T-helper 2 cell treated with Interferon-gamma antibody and Interleukin-4, amounts not matched to agents 5 μg/mL and 100 μg/mL, for 36 hours (primary cell): ENCODE data around the gene HCFC1.
A peak's percentile ranks its signal among the peaks of the same experiment; 100 is the strongest.

ENCODE experiments used
- DNase-seq: peaks from one replicate; pipeline ENCODE4 v3.0.0; 2021; ENCODE audit warnings: low spot score
- H3K27ac Mint-ChIP-seq: one replicate; pipeline ENCODE4 v1.8.0; 2021; ENCODE audit warnings: mild to moderate bottlenecking, mixed read lengths
- H3K27me3 Mint-ChIP-seq: one replicate; pipeline ENCODE4 v1.8.0; 2021; ENCODE audit warnings: low read depth, mixed read lengths
- H3K36me3 Mint-ChIP-seq: one replicate; pipeline ENCODE4 v1.8.0; 2021; ENCODE audit warnings: low read depth, mixed read lengths
- H3K4me1 Mint-ChIP-seq: one replicate; pipeline ENCODE4 v1.8.0; 2021; ENCODE audit warnings: low read depth, mixed read lengths
- H3K4me3 Mint-ChIP-seq: one replicate; pipeline ENCODE4 v1.8.0; 2022; ENCODE audit warnings: mild to moderate bottlenecking, moderate library complexity, mixed read lengths
- H3K9me3 Mint-ChIP-seq: one replicate; pipeline ENCODE4 v1.8.0; 2021; ENCODE audit warnings: mixed read lengths

HCFC1 gene

DNA sequence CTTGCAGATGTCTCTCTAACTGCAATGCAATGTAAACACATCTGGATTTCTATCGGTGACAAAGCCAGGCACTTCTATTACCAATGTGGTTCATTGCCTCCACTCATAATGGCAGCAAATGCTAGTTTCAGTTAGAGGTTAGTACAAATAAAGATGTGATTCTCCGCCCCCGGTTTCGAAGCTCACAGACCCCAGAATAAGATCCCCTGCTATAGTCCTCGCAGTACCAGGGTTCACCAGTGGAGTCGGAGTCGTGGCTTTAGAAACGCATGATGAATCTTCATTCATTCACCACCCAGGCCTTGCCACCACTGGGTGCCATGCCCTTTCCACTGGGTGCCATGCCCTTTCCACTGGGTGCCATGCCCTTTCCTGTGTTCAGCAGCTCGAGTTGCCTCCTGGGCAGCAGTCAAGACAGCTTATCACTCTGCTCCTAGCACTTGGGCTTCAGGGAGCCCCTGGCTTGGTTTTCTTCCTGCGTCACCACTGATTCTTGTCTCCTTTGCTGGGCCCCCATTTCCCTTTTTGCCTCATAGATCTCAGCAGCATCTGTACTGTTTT is 33.3 kb downstream of the HCFC1 start:
- Mint-ChIP-seq H3K4me3 (no peak overlapping the region), H3K27ac (no peak overlapping the region), H3K4me1 (peaks cover 8% of the 10 kb centered on the region), H3K9me3 (no peaks in the 10 kb centered on the region), H3K36me3 (peaks cover 4% of the 10 kb centered on the region), H3K27me3 (no peaks in the 10 kb centered on the region)
- no peak for DNase-seq

- peaks cover 6% of the 10 kb centered on the region for H3K36me3 Mint-ChIP-seq
- no peak for DNase-seq
- no peaks in the 10 kb centered on the region for H3K27me3 Mint-ChIP-seq
- H3K4me3 Mint-ChIP-seq, result no peak overlapping the region
- peaks cover 8% of the 10 kb centered on the region for H3K4me1 Mint-ChIP-seq
- no peak overlapping the region for H3K27ac Mint-ChIP-seq
- no peaks in the 10 kb centered on the region for H3K9me3 Mint-ChIP-seq
Observed at GRCh38 chrX:153937056-153937455, 34.6 kb downstream of the HCFC1 start.

DNA sequence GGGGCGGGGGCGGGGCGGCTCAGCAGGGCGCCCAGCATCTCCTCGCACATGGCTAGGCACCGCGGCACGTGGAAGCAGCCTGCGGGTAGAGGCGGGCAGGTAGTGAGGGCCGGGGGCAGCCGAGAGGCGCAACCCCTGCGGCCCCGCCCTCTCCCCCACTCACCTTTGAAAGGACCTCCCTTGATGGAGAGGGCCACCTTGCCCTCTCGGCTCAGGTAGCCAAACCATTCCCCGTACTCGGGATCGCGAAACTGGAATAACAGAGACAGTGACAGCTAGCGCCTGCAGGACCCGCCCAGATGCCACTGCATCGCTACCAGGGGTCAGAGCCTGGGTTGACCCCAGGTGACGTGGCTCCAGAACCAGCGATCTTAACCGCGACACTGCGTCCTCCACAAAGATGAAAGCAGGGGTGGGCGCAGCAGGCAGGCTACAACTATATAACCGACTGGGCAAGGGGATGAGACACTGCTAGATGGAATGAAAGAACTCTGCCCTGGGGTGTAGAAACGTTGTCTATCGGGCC is 36.2 kb downstream of the HCFC1 start:
- H3K4me1 Mint-ChIP-seq, result peaks cover 7% of the 10 kb centered on the region
- peaks cover 13% of the 10 kb centered on the region for H3K36me3 Mint-ChIP-seq
- peak overlapping the region; percentile 75 for H3K4me3 Mint-ChIP-seq
- peak overlapping the region; percentile 65 for H3K27ac Mint-ChIP-seq
- H3K27me3 Mint-ChIP-seq, result no peaks in the 10 kb centered on the region
- DNase-seq, result no peak
- no peaks in the 10 kb centered on the region for H3K9me3 Mint-ChIP-seq

GRCh38 chrX:153934762-153935325 is 36.8 kb downstream of the HCFC1 start, which contains the start of gene NAA10:
TSS of gene NAA10 (minus strand) at chrX:153935037. CDS start at chrX:153934904, 133 bp downstream.
- Mint-ChIP-seq H3K4me3 (peak within 1 kb of the TSS; percentile 86), H3K27me3 (no peaks in the 10 kb centered on the region), H3K4me1 (peaks cover 7% of the 10 kb centered on the region), H3K36me3 (peaks cover 10% of the 10 kb centered on the region), H3K27ac (peak within 1 kb of the TSS; percentile 65), H3K9me3 (no peaks in the 10 kb centered on the region)
- DNase-seq, result peak; percentile 75

DNA sequence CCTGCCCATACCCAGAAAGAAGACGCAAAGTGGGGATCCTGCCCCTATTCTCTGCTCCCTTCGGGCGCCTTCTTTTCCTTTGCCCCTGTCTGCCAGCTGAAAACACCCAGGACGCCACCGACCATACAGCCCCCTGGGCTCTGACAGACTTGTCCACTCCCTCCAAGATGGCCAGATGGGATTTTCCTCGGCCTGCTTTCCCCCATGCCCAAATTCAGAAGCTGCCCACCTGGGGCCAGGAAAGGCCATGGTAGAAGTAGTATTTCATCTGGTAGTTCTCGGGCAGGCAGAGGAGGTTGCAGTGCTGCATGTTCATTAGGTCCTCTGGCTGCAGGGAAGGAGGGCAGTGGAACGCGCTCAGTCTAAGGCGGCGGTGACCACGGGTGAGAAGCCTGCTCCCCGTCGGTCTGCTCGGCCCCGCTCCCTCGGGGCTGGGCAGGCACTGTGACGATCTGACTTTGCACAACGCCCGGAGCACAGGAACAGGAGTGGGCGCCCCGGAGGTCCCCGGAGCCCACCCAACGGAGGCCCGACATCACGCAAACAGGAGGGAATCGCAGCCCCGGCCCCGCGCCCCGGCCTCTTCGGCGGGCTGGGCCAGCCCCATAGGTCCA is 37.4 kb downstream of the HCFC1 start:
- H3K4me1 Mint-ChIP-seq, result peaks cover 7% of the 10 kb centered on the region
- no peak for DNase-seq
- H3K27ac Mint-ChIP-seq, result peak overlapping the region; percentile 57
- no peaks in the 10 kb centered on the region for H3K9me3 Mint-ChIP-seq
- peaks cover 10% of the 10 kb centered on the region for H3K36me3 Mint-ChIP-seq
- H3K27me3 Mint-ChIP-seq, result no peaks in the 10 kb centered on the region
- peak overlapping the region; percentile 86 for H3K4me3 Mint-ChIP-seq

GRCh38 chrX:153933748-153934147 is 37.9 kb downstream of the HCFC1 start:
- H3K27ac Mint-ChIP-seq, result peak overlapping the region; percentile 57
- H3K27me3 Mint-ChIP-seq, result no peaks in the 10 kb centered on the region
- peak overlapping the region; percentile 86 for H3K4me3 Mint-ChIP-seq
- H3K36me3 Mint-ChIP-seq, result peaks cover 11% of the 10 kb centered on the region
- no peaks in the 10 kb centered on the region for H3K9me3 Mint-ChIP-seq
- no peak for DNase-seq
- H3K4me1 Mint-ChIP-seq, result peaks cover 11% of the 10 kb centered on the region

DNA sequence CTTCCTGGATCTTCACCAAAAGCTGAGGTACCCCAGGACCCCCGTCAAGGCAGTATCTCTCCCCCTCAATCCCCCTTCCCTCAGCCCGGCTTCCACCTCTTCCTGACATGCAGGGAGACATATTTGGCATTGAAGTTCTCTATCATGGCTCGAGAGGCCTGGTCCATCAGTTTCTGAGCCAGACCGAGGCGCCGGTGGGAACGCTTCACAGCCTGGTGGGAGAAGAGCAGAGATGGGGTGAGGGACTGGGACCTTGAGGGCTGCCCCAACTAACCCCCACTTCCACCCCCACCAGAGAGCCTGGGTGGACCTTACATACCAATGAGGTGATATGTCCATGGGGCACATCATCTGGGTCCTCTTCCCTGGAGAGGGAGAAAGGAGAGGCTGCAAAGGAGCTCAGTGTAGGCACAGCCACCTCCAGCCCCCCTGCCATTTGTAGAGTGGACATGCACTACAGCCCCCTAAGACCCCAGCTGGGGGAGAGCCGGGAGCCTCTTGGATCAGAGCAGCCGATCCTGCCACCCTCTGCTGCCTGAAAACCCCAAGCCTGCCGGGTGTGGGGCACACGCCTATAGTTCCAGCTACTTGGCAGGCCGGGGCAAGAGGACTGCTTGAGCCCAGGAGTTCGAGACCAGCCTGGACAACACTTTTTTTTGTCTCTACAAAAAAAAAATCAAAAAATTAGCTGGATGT is 39.2 kb downstream of the HCFC1 start:
- DNase-seq, result no peak
- no peak overlapping the region for H3K27ac Mint-ChIP-seq
- no peaks in the 10 kb centered on the region for H3K27me3 Mint-ChIP-seq
- no peak overlapping the region for H3K4me3 Mint-ChIP-seq
- H3K9me3 Mint-ChIP-seq, result no peaks in the 10 kb centered on the region
- peaks cover 13% of the 10 kb centered on the region for H3K4me1 Mint-ChIP-seq
- H3K36me3 Mint-ChIP-seq, result peaks cover 12% of the 10 kb centered on the region

DNA sequence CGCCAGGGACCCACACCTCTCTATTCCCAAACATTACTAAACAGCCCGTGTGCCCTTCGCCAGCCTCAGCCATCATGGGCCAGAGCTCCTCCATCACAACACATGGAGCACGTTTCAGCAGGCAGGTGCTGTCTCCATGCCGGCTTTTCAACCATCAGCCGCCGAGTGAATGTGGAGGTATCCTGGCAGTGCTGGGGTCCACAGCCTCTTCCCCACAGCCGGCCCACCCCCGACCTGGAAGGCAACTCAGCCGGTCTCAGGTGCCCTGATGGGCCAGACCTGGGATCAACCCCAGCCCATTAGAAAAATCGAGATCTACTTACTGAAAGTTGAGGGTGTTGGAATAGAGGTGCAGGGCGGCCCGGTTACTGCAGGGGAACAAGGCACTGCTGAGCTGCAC is 39.9 kb downstream of the HCFC1 start:
- Mint-ChIP-seq H3K9me3 (no peaks in the 10 kb centered on the region), H3K4me3 (no peak overlapping the region), H3K27me3 (no peaks in the 10 kb centered on the region), H3K27ac (no peak overlapping the region), H3K36me3 (peaks cover 12% of the 10 kb centered on the region), H3K4me1 (peaks cover 18% of the 10 kb centered on the region)
- DNase-seq, result no peak

DNA sequence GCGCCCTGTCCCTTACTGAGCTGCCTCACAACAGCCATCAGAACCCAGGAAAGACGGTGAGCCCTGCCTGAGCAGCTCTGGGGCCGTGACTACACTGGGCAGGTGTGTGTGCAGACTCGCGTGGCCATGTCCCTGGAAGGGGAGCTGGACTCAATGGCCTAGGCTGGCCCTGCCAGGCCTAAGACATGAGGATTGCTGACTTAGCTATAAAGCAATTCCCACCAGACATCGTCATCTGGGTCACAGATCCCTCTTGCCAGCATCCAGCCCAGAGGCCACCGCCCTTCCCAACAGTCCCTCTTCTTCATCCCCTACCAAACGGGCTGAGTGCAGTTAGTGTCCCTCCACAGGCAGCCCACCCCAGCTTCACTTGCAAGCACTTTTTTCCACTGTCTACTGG is 40.5 kb downstream of the HCFC1 start:
- H3K27me3 Mint-ChIP-seq, result no peaks in the 10 kb centered on the region
- H3K9me3 Mint-ChIP-seq, result no peaks in the 10 kb centered on the region
- peaks cover 12% of the 10 kb centered on the region for H3K36me3 Mint-ChIP-seq
- peaks cover 17% of the 10 kb centered on the region for H3K4me1 Mint-ChIP-seq
- no peak overlapping the region for H3K4me3 Mint-ChIP-seq
- DNase-seq, result no peak
- no peak overlapping the region for H3K27ac Mint-ChIP-seq

GRCh38 chrX:153930011-153930910 is 41.4 kb downstream of the HCFC1 start:
- Mint-ChIP-seq H3K27ac (peak overlapping the region; percentile 55), H3K4me3 (peak overlapping the region; percentile 18), H3K4me1 (peaks cover 17% of the 10 kb centered on the region), H3K36me3 (peaks cover 16% of the 10 kb centered on the region), H3K9me3 (no peaks in the 10 kb centered on the region), H3K27me3 (no peaks in the 10 kb centered on the region)
- no peak for DNase-seq

DNA sequence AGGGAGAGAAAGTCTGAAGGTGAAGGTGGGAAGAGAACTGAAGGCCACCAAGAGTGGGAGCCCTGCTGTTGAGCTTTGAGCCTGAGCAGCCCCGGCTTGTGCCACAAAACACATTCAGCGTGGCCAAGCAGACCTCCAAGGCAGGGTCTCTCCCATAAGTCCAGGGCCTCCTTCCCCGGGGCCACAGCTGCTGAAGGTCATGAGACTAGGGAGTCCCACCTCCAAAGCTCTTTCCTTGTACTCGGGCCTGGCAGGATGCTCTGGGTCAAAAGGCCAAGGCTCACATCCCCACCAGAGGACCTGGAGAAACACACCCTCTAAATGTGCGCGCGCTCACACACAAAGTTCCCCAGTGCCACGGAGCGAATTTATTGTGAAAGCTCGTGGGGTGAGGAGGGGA is 42.0 kb downstream of the HCFC1 start:
- Mint-ChIP-seq H3K27ac (no peak overlapping the region), H3K27me3 (no peaks in the 10 kb centered on the region), H3K9me3 (no peaks in the 10 kb centered on the region), H3K36me3 (peaks cover 21% of the 10 kb centered on the region), H3K4me1 (peaks cover 17% of the 10 kb centered on the region), H3K4me3 (peak overlapping the region; percentile 69)
- no peak for DNase-seq

- Mint-ChIP-seq H3K36me3 (peaks cover 28% of the 10 kb centered on the region), H3K4me1 (peaks cover 13% of the 10 kb centered on the region), H3K4me3 (peak overlapping the region; percentile 69), H3K27ac (peak overlapping the region; percentile 77), H3K27me3 (no peaks in the 10 kb centered on the region), H3K9me3 (no peaks in the 10 kb centered on the region)
- DNase-seq, result no peak
Observed at GRCh38 chrX:153928846-153929245, 42.8 kb downstream of the HCFC1 start.
